VCaP (cell line): ENCODE results near the gene DLL3.
"Not testable (repeated sequence)": the region's sequence is repeated elsewhere in the genome, so short reads cannot be mapped to it uniquely, and the experiment has no call there.

Experiments used
- H3K27ac ChIP-seq: fragments of 450-650 bp; 2 replicates; pipeline ENCODE4 v1.5.1; 2017
- CTCF ChIP-seq: fragments of 450-650 bp; conservative IDR thresholded peaks from 2 replicates; pipeline ENCODE4 v1.5.1; 2017; ENCODE audit warnings: mild to moderate bottlenecking, moderate library complexity

The DLL3 gene

GRCh38 chr19:39469567-39469966 is 29.2 kb upstream of the DLL3 start:
- TF ChIP-seq CTCF: no peak
- H3K27ac ChIP-seq: no peak overlapping the region

GRCh38 chr19:39470724-39471339 is 27.9 kb upstream of the DLL3 start:
- no peak overlapping the region for H3K27ac ChIP-seq
- no peak for TF ChIP-seq CTCF

- TF ChIP-seq CTCF: no peak
- no peak overlapping the region for H3K27ac ChIP-seq
Measured at GRCh38 chr19:39471756-39472536, 26.8 kb upstream of the DLL3 start.

GRCh38 chr19:39472746-39473442 is 25.9 kb upstream of the DLL3 start:
- TF ChIP-seq CTCF: no peak
- H3K27ac ChIP-seq: no peak overlapping the region

GRCh38 chr19:39473443-39473960 is 25.2 kb upstream of the DLL3 start:
- no peak for TF ChIP-seq CTCF

GRCh38 chr19:39474139-39474620 is 24.6 kb upstream of the DLL3 start:
- peak; percentile 98 for TF ChIP-seq CTCF
- no peak overlapping the region for H3K27ac ChIP-seq

More at GRCh38 chr19:39473443-39473960, 25.2 kb upstream of the DLL3 start:
- H3K27ac ChIP-seq: no peak overlapping the region

GRCh38 chr19:39475748-39476147 is 23.0 kb upstream of the DLL3 start:
- no peak for TF ChIP-seq CTCF
- H3K27ac ChIP-seq: no peak overlapping the region

- not testable (repeated sequence) for H3K27ac ChIP-seq
Measured at GRCh38 chr19:39479319-39479801, 19.4 kb upstream of the DLL3 start.
